H9 (cell line): Measurements from ENCODE around the gene TRMT1. TPM values are rescaled to one million over a fixed set of nuclear protein-coding genes. Genes with fewer than 3 reads are reported as not detected.

Experiments used
- DNase-seq: peaks from one replicate; pipeline ENCODE4 v3.0.0-alpha.2; 2017
- H2AFZ ChIP-seq: one replicate; pipeline ENCODE4 v1.6.1; 2013; ENCODE audit warnings: mild to moderate bottlenecking, low read length, control low read depth, moderate library complexity
- H2AK5ac ChIP-seq: 2 replicates; pipeline ENCODE4 v1.6.1; 2013; ENCODE audit warnings: low read length, control low read depth, mixed read lengths; ENCODE audit not compliant: insufficient read length
- H2BK120ac ChIP-seq: one replicate; pipeline ENCODE4 v1.6.1; 2013; ENCODE audit warnings: low read depth, mild to moderate bottlenecking, low read length, control low read depth, inconsistent platforms; ENCODE audit not compliant: poor library complexity, severe bottlenecking
- H2BK12ac ChIP-seq: 2 replicates; pipeline ENCODE4 v1.6.1; 2013; ENCODE audit warnings: low read length, control low read depth, mixed read lengths, low read depth; ENCODE audit not compliant: insufficient read length
- H2BK15ac ChIP-seq: 2 replicates; pipeline ENCODE4 v1.6.1; 2013; ENCODE audit warnings: low read depth, low read length, control low read depth
- H2BK20ac ChIP-seq: one replicate; pipeline ENCODE4 v1.6.1; 2013; ENCODE audit warnings: low read depth, mild to moderate bottlenecking, low read length, control low read depth, inconsistent platforms; ENCODE audit not compliant: poor library complexity, severe bottlenecking
- H2BK5ac ChIP-seq: 2 replicates; pipeline ENCODE4 v1.6.1; 2013; ENCODE audit warnings: low read length, control low read depth, mixed read lengths; ENCODE audit not compliant: insufficient read length
- H3K14ac ChIP-seq: 2 replicates; pipeline ENCODE4 v1.6.1; 2013; ENCODE audit warnings: low read length, control low read depth; ENCODE audit not compliant: insufficient read depth
- H3K18ac ChIP-seq: 2 replicates; pipeline ENCODE4 v1.6.1; 2013; ENCODE audit warnings: low read depth, mild to moderate bottlenecking, mixed read lengths, low read length, control low read depth; ENCODE audit not compliant: insufficient read length
- H3K23ac ChIP-seq: 2 replicates; pipeline ENCODE4 v1.6.1; 2013; ENCODE audit warnings: low read length, control low read depth, mixed read lengths, low read depth; ENCODE audit not compliant: insufficient read length
- H3K23me2 ChIP-seq: 2 replicates; pipeline ENCODE4 v1.6.1; 2013; ENCODE audit warnings: low read depth, mild to moderate bottlenecking, mixed read lengths, low read length, control low read depth; ENCODE audit not compliant: insufficient read length, poor library complexity, severe bottlenecking
- H3K27ac ChIP-seq: 2 replicates; pipeline ENCODE4 v1.5.1; 2013; ENCODE audit warnings: low read length, control low read depth, mixed read lengths, low read depth; ENCODE audit not compliant: insufficient read length
- H3K27me3 ChIP-seq: 2 replicates; pipeline ENCODE4 v1.6.1; 2013; ENCODE audit warnings: low read length, control low read depth, inconsistent platforms; ENCODE audit not compliant: insufficient read depth
- H3K4ac ChIP-seq: 2 replicates; pipeline ENCODE4 v1.6.1; 2013; ENCODE audit warnings: low read depth, mild to moderate bottlenecking, control low read depth, inconsistent platforms, low read length, moderate library complexity
- H3K4me1 ChIP-seq: 2 replicates; pipeline ENCODE4 v1.6.1; 2013; ENCODE audit warnings: low read length, control low read depth, inconsistent platforms; ENCODE audit not compliant: insufficient read depth
- H3K4me2 ChIP-seq: 2 replicates; pipeline ENCODE4 v1.6.1; 2013; ENCODE audit warnings: low read length, control low read depth, mixed read lengths; ENCODE audit not compliant: insufficient read length, insufficient read depth
- H3K56ac ChIP-seq: 2 replicates; pipeline ENCODE4 v1.6.1; 2013; ENCODE audit warnings: low read depth, mild to moderate bottlenecking, mixed read lengths, low read length, control low read depth; ENCODE audit not compliant: insufficient read length
- H3K79me1 ChIP-seq: 2 replicates; pipeline ENCODE4 v1.6.1; 2013; ENCODE audit warnings: low read depth, mild to moderate bottlenecking, moderate library complexity, low read length, control low read depth, inconsistent platforms; ENCODE audit not compliant: insufficient read depth, poor library complexity, severe bottlenecking
- H3K79me2 ChIP-seq: 2 replicates; pipeline ENCODE4 v1.6.1; 2013; ENCODE audit warnings: low read length, control low read depth, inconsistent platforms; ENCODE audit not compliant: insufficient read depth
- H3K9ac ChIP-seq: 2 replicates; pipeline ENCODE4 v1.6.1; 2013; ENCODE audit warnings: low read length, control low read depth, mixed read lengths; ENCODE audit not compliant: insufficient read length; ENCODE audit errors: extremely low read depth
- H3K9me3 ChIP-seq: one replicate; pipeline ENCODE4 v1.6.1; 2013; ENCODE audit warnings: low read depth, low read length, inconsistent platforms; ENCODE audit not compliant: control insufficient read depth
- H3T11ph ChIP-seq: one replicate; pipeline ENCODE4 v1.6.1; 2013; ENCODE audit warnings: mild to moderate bottlenecking, low read length, control low read depth, inconsistent platforms
- H4K20me1 ChIP-seq: one replicate; pipeline ENCODE4 v1.6.1; 2013; ENCODE audit not compliant: control insufficient read depth, insufficient read length, insufficient read depth
- H4K5ac ChIP-seq: 2 replicates; pipeline ENCODE4 v1.6.1; 2013; ENCODE audit warnings: low read depth, mild to moderate bottlenecking, mixed read lengths, low read length, control low read depth; ENCODE audit not compliant: insufficient read length
- H4K8ac ChIP-seq: replicated peaks from 2 replicates; pipeline ENCODE4 v1.6.1; 2013; ENCODE audit warnings: low read length, control low read depth, mixed read lengths, low read depth; ENCODE audit not compliant: insufficient read length
- H4K91ac ChIP-seq: 2 replicates; pipeline ENCODE4 v1.6.1; 2013; ENCODE audit warnings: low read depth, mild to moderate bottlenecking, moderate library complexity, mixed read lengths, low read length, control low read depth; ENCODE audit not compliant: insufficient read length
- H3K27ac Mint-ChIP-seq, 3 experiments: 2 replicates in 2 of 3; 3 replicates in 1 of 3; pipeline ENCODE4 v1.8.0; 2020 to 2021; ENCODE audit warnings: mixed read lengths in 3 of 3, mild to moderate bottlenecking in 1 of 3, moderate library complexity in 1 of 3
- H3K27me3 Mint-ChIP-seq: 2 replicates; pipeline ENCODE4 v1.8.0; 2021; ENCODE audit warnings: low read depth, mild to moderate bottlenecking, moderate library complexity, mixed read lengths
- H3K36me3 Mint-ChIP-seq, 3 experiments: 2 replicates in 2 of 3; 3 replicates in 1 of 3; pipeline ENCODE4 v1.8.0; 2020 to 2021; ENCODE audit warnings: low read depth in 3 of 3, mixed read lengths in 3 of 3; ENCODE audit not compliant: insufficient read depth in 1 of 3
- H3K4me1 Mint-ChIP-seq, 2 experiments: 2 replicates each; pipeline ENCODE4 v1.8.0; 2020; ENCODE audit warnings: mixed read lengths in 2 of 2
- H3K4me3 Mint-ChIP-seq, 2 experiments: 2 replicates in 1 of 2; 3 replicates in 1 of 2; pipeline ENCODE4 v1.8.0; 2020 to 2021; ENCODE audit warnings: mild to moderate bottlenecking in 2 of 2, mixed read lengths in 2 of 2, moderate library complexity in 1 of 2
- H3K9me3 Mint-ChIP-seq, 2 experiments: 2 replicates in 1 of 2; 3 replicates in 1 of 2; pipeline ENCODE4 v1.8.0; 2020; ENCODE audit warnings: mild to moderate bottlenecking in 2 of 2, mixed read lengths in 2 of 2, moderate library complexity in 1 of 2
- WGBS: extraction: QIAGEN DNeasy Blood & Tissue Kit; methylation state at CpG from one replicate; pipeline ENCODE4 v1.1.7; 2013; ENCODE audit warnings: missing lambda C conversion rate, low lambda C conversion rate, mixed read lengths; ENCODE audit not compliant: insufficient read length; ENCODE audit errors: extremely low coverage; 5-methylcytosine and 5-hydroxymethylcytosine counted together
- total RNA-seq: library from RNA; stranded (reverse); gene quantifications from 2 replicates; pipeline ENCODE4 v1.2.1, GENCODE V29; 2021
- TF ChIP-seq, protein P1 (sequence below): fragments of 200-600 bp; sonication (generic); conservative IDR thresholded peaks from 3 replicates; pipeline ENCODE4 v1.8.0; 2021; ENCODE audit warnings: antibody characterized with exemption, mild to moderate bottlenecking

The TRMT1 gene
- total RNA-seq, 1 experiment from 2014 or later = 95.7 TPM

DNA sequence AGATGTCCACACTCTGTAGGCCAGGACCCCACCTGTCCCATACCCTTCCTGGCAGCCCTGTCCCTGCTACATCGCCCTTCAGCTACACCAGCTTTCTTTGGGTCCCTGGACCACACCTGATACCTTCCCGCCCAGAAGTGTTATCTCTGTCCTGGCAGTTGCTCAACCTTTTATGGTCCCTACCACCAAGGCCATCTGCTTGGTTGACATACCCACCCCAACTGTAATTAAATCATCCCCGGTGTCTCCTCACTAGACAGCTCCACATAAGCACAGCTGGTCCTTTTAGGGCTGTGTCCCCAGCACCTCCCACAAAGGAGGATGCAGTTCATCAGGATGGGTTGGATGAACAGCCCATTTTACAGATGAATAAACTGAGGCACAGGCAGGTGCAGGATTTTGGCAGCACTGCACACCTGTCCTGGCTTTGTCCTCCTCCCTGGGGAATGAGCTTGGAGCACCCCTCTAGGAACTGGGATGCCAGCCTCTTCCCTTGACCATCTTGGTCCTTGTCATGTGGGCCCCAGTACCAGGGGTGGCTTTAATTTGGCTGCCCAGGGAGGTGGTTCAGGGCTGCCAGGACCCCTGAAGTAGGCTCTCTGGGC, 14.4 kb upstream of the TRMT1 start:
- Histone ChIP-seq H3K9ac (no peak overlapping the region), H3K27me3 (no peaks in the 10 kb centered on the region)
- H3K4me1 Mint-ChIP-seq = peaks cover 3 to 14% of the 10 kb centered on the region in 2 experiments; a peak in 2 of 4 replicates

More for the DNA sequence above, 14.4 kb upstream of the TRMT1 start:
- Histone ChIP-seq H3K79me1 (peaks cover 8% of the 10 kb centered on the region), H2BK5ac (no peak overlapping the region), H3K4ac (no peak overlapping the region), H3K23me2 (no peaks in the 10 kb centered on the region), H4K91ac (no peak overlapping the region), H4K5ac (no peak overlapping the region), H2BK12ac (no peak overlapping the region), H3K4me2 (no peak overlapping the region), H3K56ac (no peak overlapping the region), H3K4me1 (no peaks in the 10 kb centered on the region), H3T11ph (no peak overlapping the region), H4K20me1 (no peaks in the 10 kb centered on the region), H2AFZ (no peak overlapping the region), H2BK20ac (no peak overlapping the region), H3K23ac (no peak overlapping the region), H2BK15ac (no peak overlapping the region), H2BK120ac (no peak overlapping the region), H3K9me3 (no peaks in the 10 kb centered on the region), H3K79me2 (peaks cover 40% of the 10 kb centered on the region; the same call in 1 of the 2 replicates), H4K8ac (no peak overlapping the region), H3K14ac (no peak overlapping the region), H3K27ac (no peak overlapping the region), H3K18ac (no peak overlapping the region), H2AK5ac (no peak overlapping the region)
- Mint-ChIP-seq H3K9me3 (no peaks in the 10 kb centered on the region), H3K4me3 (no peak overlapping the region; a peak in 1 of 5 replicates), H3K36me3 (peaks cover 7 to 46% (median 17%) of the 10 kb centered on the region in 3 experiments; a peak in 6 of 7 replicates), H3K27me3 (no peaks in the 10 kb centered on the region), H3K27ac (peak overlapping the region in 2 of 3 experiments; percentile 37 to 58; a peak in 3 of 7 replicates)
- peak; percentile 15 for DNase-seq
- TF ChIP-seq, protein P1, sequence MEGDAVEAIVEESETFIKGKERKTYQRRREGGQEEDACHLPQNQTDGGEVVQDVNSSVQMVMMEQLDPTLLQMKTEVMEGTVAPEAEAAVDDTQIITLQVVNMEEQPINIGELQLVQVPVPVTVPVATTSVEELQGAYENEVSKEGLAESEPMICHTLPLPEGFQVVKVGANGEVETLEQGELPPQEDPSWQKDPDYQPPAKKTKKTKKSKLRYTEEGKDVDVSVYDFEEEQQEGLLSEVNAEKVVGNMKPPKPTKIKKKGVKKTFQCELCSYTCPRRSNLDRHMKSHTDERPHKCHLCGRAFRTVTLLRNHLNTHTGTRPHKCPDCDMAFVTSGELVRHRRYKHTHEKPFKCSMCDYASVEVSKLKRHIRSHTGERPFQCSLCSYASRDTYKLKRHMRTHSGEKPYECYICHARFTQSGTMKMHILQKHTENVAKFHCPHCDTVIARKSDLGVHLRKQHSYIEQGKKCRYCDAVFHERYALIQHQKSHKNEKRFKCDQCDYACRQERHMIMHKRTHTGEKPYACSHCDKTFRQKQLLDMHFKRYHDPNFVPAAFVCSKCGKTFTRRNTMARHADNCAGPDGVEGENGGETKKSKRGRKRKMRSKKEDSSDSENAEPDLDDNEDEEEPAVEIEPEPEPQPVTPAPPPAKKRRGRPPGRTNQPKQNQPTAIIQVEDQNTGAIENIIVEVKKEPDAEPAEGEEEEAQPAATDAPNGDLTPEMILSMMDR = no peak
- no CpG with 5 or more reads among the region's 3 CpGs for WGBS
